Fibroblast of lung (primary cell): Measurements from ENCODE around the gene DMBX1. TPM values are rescaled to one million over a fixed set of nuclear protein-coding genes. Genes with fewer than 3 reads are reported as not detected.

Experiments used
- DNase-seq, 2 donors: peaks; one replicate each; pipeline versions ENCODE4 v3.0.0 to v3.0.0-alpha.2; 2010; ENCODE audit warnings: low read depth in 2 of 2
- H2AFZ ChIP-seq: 2 replicates; pipeline ENCODE4 v1.5.1; 2012; ENCODE audit warnings: low read length, control low read depth, inconsistent platforms
- H3K27ac ChIP-seq: 2 replicates; pipeline ENCODE4 v1.5.1; 2011; ENCODE audit warnings: low read length, control low read depth; ENCODE audit not compliant: insufficient read depth
- H3K27me3 ChIP-seq: 2 replicates; pipeline ENCODE4 v1.5.1; 2011; ENCODE audit warnings: mild to moderate bottlenecking, low read length; ENCODE audit not compliant: control insufficient read depth, insufficient read depth
- H3K36me3 ChIP-seq: 2 replicates; pipeline ENCODE4 v1.5.1; 2011; ENCODE audit warnings: low read length; ENCODE audit not compliant: control insufficient read depth, insufficient read depth
- H3K4me1 ChIP-seq: 2 replicates; pipeline ENCODE4 v1.5.1; 2011; ENCODE audit warnings: low read length; ENCODE audit not compliant: control insufficient read depth, insufficient read depth; ENCODE audit errors: extremely low read depth
- H3K4me2 ChIP-seq: 2 replicates; pipeline ENCODE4 v1.5.1; 2011; ENCODE audit warnings: low read length, control low read depth; ENCODE audit not compliant: insufficient read depth; ENCODE audit errors: extremely low read depth
- H3K4me3 ChIP-seq, 4 experiments: fragments of 200-600 bp in 1 of 4; sonication (generic) in 1 of 4; replicated peaks in 1 of 4; 2 replicates each; pipeline ENCODE4 v1.5.1; 2011 to 2016; ENCODE audit warnings: low read length in 4 of 4, low read depth in 3 of 4, mild to moderate bottlenecking in 3 of 4, control low read depth in 2 of 4, inconsistent platforms in 1 of 4, mixed read lengths in 1 of 4; ENCODE audit not compliant: insufficient read depth in 1 of 4; ENCODE audit errors: control extremely low read depth in 1 of 4
- H3K79me2 ChIP-seq: 2 replicates; pipeline ENCODE4 v1.5.1; 2012; ENCODE audit warnings: mild to moderate bottlenecking, low read length, inconsistent platforms; ENCODE audit not compliant: control insufficient read depth, insufficient read depth
- H3K9ac ChIP-seq: 2 replicates; pipeline ENCODE4 v1.5.1; 2011; ENCODE audit warnings: mild to moderate bottlenecking, low read length, control low read depth; ENCODE audit not compliant: insufficient read depth
- H3K9me3 ChIP-seq: 2 replicates; pipeline ENCODE4 v1.5.1; 2012; ENCODE audit warnings: low read depth, low read length; ENCODE audit not compliant: control insufficient read depth, insufficient read depth
- H4K20me1 ChIP-seq: 2 replicates; pipeline ENCODE4 v1.5.1; 2011; ENCODE audit warnings: low read length; ENCODE audit not compliant: control insufficient read depth, insufficient read depth; ENCODE audit errors: extremely low read depth
- CTCF ChIP-seq, 2 donors: IDR thresholded peaks in 1 of 2; conservative IDR thresholded peaks in 1 of 2; 1 replicate in 1 of 2; 2 replicates in 1 of 2; pipeline ENCODE4 v1.5.1; 2011 to 2012; ENCODE audit warnings: low read length in 2 of 2, control low read depth in 1 of 2, inconsistent platforms in 1 of 2, low read depth in 1 of 2, mild to moderate bottlenecking in 1 of 2
- EZH2 ChIP-seq: IDR thresholded peaks from 2 replicates; pipeline ENCODE4 v1.5.1; 2012; ENCODE audit warnings: low read length, control low read depth, mild to moderate bottlenecking; ENCODE audit errors: missing control alignments
- polyA plus RNA-seq, 2 donors: library from polyadenylated mRNA; depleted of rRNA in 1 of 2; stranded (reverse) in 1 of 2; unstranded in 1 of 2; fragments of >200 nt; gene quantifications; 2 replicates each; pipeline ENCODE4 v1.2.1, GENCODE V29; 2011 to 2012; ENCODE audit warnings: missing spikeins in 1 of 2
- total RNA-seq: library from RNA; depleted of rRNA; stranded (reverse); fragments of >200 nt; gene quantifications from 2 replicates; pipeline ENCODE4 v1.2.1, GENCODE V29; 2014

DMBX1 gene
- total and polyA plus RNA-seq, 2 donors (not counting 1 experiment from before 2014, with no cell fraction given), result not detected

GRCh38 chr1:46480959-46481646 lies 8.5 kb upstream of the DMBX1 start:
- no peak for TF ChIP-seq EZH2
- no peak for TF ChIP-seq CTCF (conservative IDR thresholded peaks at IDR 0.05 in 1 of 2, IDR thresholded peaks at IDR 0.05 in 1 of 2; ENCODE audit: low read depth in 1 of 2, low read length in 2 of 2)
- no peak overlapping the region for H3K4me3 ChIP-seq
- no peaks in the 10 kb centered on the region for H3K79me2 ChIP-seq
- no peak overlapping the region for H3K9ac ChIP-seq
- no peak overlapping the region for H2AFZ ChIP-seq
- no peaks in the 10 kb centered on the region for H4K20me1 ChIP-seq
- H3K27ac ChIP-seq, result no peak overlapping the region
- H3K36me3 ChIP-seq, result no peaks in the 10 kb centered on the region
- H3K4me2 ChIP-seq, result no peak overlapping the region
- H3K4me1 ChIP-seq, result no peaks in the 10 kb centered on the region
- H3K9me3 ChIP-seq, result no peaks in the 10 kb centered on the region
- peaks cover 31% of the 10 kb centered on the region for H3K27me3 ChIP-seq
- DNase-seq, result no peak

- Histone ChIP-seq H3K9ac (no peak overlapping the region), H3K27ac (no peak overlapping the region), H3K9me3 (no peaks in the 10 kb centered on the region), H3K36me3 (no peaks in the 10 kb centered on the region), H3K4me1 (no peaks in the 10 kb centered on the region), H2AFZ (no peak overlapping the region), H4K20me1 (no peaks in the 10 kb centered on the region), H3K27me3 (peaks cover 34% of the 10 kb centered on the region), H3K4me2 (no peak overlapping the region), H3K79me2 (no peaks in the 10 kb centered on the region), H3K4me3 (no peak overlapping the region)
- TF ChIP-seq EZH2, result no peak
- TF ChIP-seq CTCF (conservative IDR thresholded peaks at IDR 0.05 in 1 of 2, IDR thresholded peaks at IDR 0.05 in 1 of 2; ENCODE audit: low read depth in 1 of 2, low read length in 2 of 2), result no peak
- no peak for DNase-seq
These were observed 7.7 kb upstream of the DMBX1 start for GRCh38 chr1:46481961-46482360.

- Histone ChIP-seq H3K4me3 (no peak overlapping the region), H3K4me2 (no peak overlapping the region), H3K27ac (no peak overlapping the region), H3K79me2 (no peaks in the 10 kb centered on the region), H3K27me3 (peaks cover 44% of the 10 kb centered on the region), H3K9ac (no peak overlapping the region), H2AFZ (no peak overlapping the region), H3K9me3 (no peaks in the 10 kb centered on the region), H3K4me1 (no peaks in the 10 kb centered on the region), H4K20me1 (no peaks in the 10 kb centered on the region), H3K36me3 (no peaks in the 10 kb centered on the region)
- DNase-seq, result no peak
- TF ChIP-seq EZH2 (no peak), CTCF (conservative IDR thresholded peaks at IDR 0.05 in 1 of 2, IDR thresholded peaks at IDR 0.05 in 1 of 2; ENCODE audit: low read depth in 1 of 2, low read length in 2 of 2) (no peak)
These were observed 6.0 kb upstream of the DMBX1 start for GRCh38 chr1:46483589-46483988.
